ENCODE data around the gene ZNF345.
A peak's percentile ranks its signal among the peaks of the same experiment; 100 is the strongest.

Gene ZNF345

DNA sequence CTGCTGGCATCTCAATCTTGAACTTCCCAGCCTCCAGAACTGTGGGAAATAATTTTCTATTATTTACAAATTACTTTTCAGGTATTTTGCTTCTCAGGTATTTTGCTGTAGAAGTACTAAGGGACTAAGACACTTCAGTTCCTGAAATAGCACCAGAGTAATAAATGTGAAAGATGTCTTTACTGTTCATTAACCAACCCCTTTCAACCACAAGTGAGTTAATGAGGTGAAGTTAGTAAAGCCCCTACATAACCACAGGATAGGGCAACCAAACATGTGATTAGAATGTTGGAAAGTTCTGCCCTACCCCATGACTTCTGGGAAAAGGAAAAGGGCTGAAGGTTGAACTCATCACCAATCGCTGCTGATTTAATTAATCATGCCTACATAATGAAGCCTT, 2.7 kb upstream of the ZNF345 start:
- Histone ChIP-seq H3K4me2 (ENCODE audit: insufficient read depth, low read length) (no peak overlapping the region), H3K9me3 (ENCODE audit: insufficient read depth, low read length, severe bottlenecking) (no peaks in the 10 kb centered on the region), H3K79me2 (ENCODE audit: insufficient read depth, low read length) (peaks cover 76% of the 10 kb centered on the region), H2AFZ (ENCODE audit: low read depth, low read length) (no peak overlapping the region), H3K4me3 (ENCODE audit: low read depth in 1 of 2, low read length in 2 of 2) (no peak overlapping the region), H3K4me1 (ENCODE audit: insufficient read depth, low read length) (peaks cover 31% of the 10 kb centered on the region), H3K27me3 (ENCODE audit: insufficient read depth, low read length, poor library complexity) (no peaks in the 10 kb centered on the region), H4K20me1 (ENCODE audit: insufficient read depth, low read length) (no peaks in the 10 kb centered on the region), H3K36me3 (ENCODE audit: insufficient read depth, low read length) (peaks cover 21% of the 10 kb centered on the region), H3K9ac (ENCODE audit: low read depth, low read length) (no peak overlapping the region), H3K27ac (ENCODE audit: low read length) (no peak overlapping the region)
- DNase-seq (no peak), ATAC-seq (ENCODE audit: insufficient read depth, low read depth) (no peak)
- TF ChIP-seq CTCF (IDR thresholded peaks at IDR 0.05; ENCODE audit: borderline replicate concordance, extremely low read depth, low read length, poor library complexity, severe bottlenecking) (no peak), EZH2 (IDR thresholded peaks at IDR 0.05; ENCODE audit: borderline replicate concordance, low read depth, low read length, severe bottlenecking) (no peak)

DNA sequence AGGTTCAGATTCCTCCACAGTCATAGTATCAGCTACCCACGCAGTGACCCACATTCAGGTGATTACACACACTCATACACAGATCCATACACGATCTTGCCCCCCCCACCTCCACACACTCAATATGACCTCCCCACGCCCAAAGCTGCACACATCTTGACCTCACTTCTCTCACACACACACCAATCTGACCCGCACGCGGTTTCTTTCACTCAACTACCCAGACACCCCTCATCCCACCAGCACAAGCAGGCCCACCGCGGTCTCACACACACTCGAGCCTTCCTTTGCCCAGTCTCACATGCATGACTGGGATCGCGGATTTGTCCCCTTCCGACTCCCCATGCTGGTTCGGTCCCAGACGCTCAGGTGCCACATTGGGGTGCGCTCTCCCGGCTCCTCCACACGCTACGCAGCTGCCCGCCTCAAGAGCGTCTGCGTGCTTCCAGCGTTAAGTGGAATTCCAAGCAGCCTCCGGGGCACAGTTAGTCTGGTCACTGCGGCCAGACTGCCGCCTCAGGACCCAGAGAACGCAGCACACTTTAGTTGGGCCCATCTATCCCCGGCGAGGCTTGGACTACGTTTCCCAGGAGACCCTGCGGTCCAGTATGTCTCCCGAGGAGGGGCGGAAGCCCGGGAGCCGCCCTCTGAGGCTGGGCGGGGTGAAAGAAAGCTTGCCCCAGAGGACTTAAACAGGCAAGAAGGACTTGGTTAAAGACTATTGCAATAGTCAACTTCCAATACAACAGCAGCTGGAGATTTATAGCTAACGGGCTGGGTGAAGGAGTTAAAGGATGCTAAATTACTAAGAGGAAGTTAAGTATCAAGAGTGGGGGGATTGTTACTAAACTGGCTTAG, 746 bp upstream of the ZNF345 start:
- H4K20me1 ChIP-seq (ENCODE audit: insufficient read depth, low read length): no peaks in the 10 kb centered on the region
- peak overlapping the region; percentile 81 for H3K9ac ChIP-seq (ENCODE audit: low read depth, low read length)
- H3K27me3 ChIP-seq (ENCODE audit: insufficient read depth, low read length, poor library complexity): no peaks in the 10 kb centered on the region
- peaks cover 27% of the 10 kb centered on the region for H3K36me3 ChIP-seq (ENCODE audit: insufficient read depth, low read length)
- TF ChIP-seq EZH2 (IDR thresholded peaks at IDR 0.05; ENCODE audit: borderline replicate concordance, low read depth, low read length, severe bottlenecking) (no peak), CTCF (IDR thresholded peaks at IDR 0.05; ENCODE audit: borderline replicate concordance, extremely low read depth, low read length, poor library complexity, severe bottlenecking) (no peak)
- H3K4me3 ChIP-seq (ENCODE audit: low read depth in 1 of 2, low read length in 2 of 2): peak overlapping the region; percentile 98 to 99
- H2AFZ ChIP-seq (ENCODE audit: low read depth, low read length): peak overlapping the region; percentile 92
- H3K4me1 ChIP-seq (ENCODE audit: insufficient read depth, low read length): peaks cover 31% of the 10 kb centered on the region
- peaks cover 3% of the 10 kb centered on the region for H3K9me3 ChIP-seq (ENCODE audit: insufficient read depth, low read length, severe bottlenecking)
- ATAC-seq (ENCODE audit: insufficient read depth, low read depth): peak; percentile 88
- peak; percentile 92 for DNase-seq
- peaks cover 76% of the 10 kb centered on the region for H3K79me2 ChIP-seq (ENCODE audit: insufficient read depth, low read length)
- peak overlapping the region; percentile 85 for H3K27ac ChIP-seq (ENCODE audit: low read length)
- H3K4me2 ChIP-seq (ENCODE audit: insufficient read depth, low read length): peak overlapping the region; percentile 87

DNA sequence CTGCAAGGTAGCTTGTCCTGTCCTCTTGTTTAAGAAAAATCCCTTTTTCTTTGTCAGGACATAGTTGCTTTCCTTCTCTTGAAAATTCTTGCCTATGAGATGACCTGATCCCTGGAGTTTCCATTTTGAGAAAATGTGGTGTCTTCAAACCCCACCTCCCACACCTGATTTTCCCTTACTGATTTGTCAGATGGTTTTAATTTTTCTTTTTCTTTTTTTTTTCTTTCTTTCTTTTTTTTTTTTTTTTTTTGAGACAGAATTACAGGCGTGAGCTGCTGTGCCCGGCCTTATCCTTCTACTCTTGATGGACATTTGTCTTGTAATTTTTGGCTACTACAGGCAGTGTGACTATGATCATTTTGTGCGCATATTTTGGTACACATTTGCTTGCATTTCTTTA, 1.2 kb downstream of the ZNF345 start:
- peak overlapping the region; percentile 92 for H2AFZ ChIP-seq (ENCODE audit: low read depth, low read length)
- H3K4me3 ChIP-seq (ENCODE audit: low read depth in 1 of 2, low read length in 2 of 2): peak overlapping the region; percentile 98 to 99; a peak in 3 of 4 replicates
- H3K36me3 ChIP-seq (ENCODE audit: insufficient read depth, low read length): peaks cover 33% of the 10 kb centered on the region
- no peaks in the 10 kb centered on the region for H4K20me1 ChIP-seq (ENCODE audit: insufficient read depth, low read length)
- H3K79me2 ChIP-seq (ENCODE audit: insufficient read depth, low read length): peaks cover 66% of the 10 kb centered on the region
- DNase-seq (no peak), ATAC-seq (ENCODE audit: insufficient read depth, low read depth) (no peak)
- peak overlapping the region; percentile 87 for H3K4me2 ChIP-seq (ENCODE audit: insufficient read depth, low read length)
- TF ChIP-seq CTCF (IDR thresholded peaks at IDR 0.05; ENCODE audit: borderline replicate concordance, extremely low read depth, low read length, poor library complexity, severe bottlenecking) (no peak), EZH2 (IDR thresholded peaks at IDR 0.05; ENCODE audit: borderline replicate concordance, low read depth, low read length, severe bottlenecking) (no peak)
- H3K27me3 ChIP-seq (ENCODE audit: insufficient read depth, low read length, poor library complexity): no peaks in the 10 kb centered on the region
- peaks cover 8% of the 10 kb centered on the region for H3K9me3 ChIP-seq (ENCODE audit: insufficient read depth, low read length, severe bottlenecking)
- H3K9ac ChIP-seq (ENCODE audit: low read depth, low read length): peak overlapping the region; percentile 81
- peaks cover 31% of the 10 kb centered on the region for H3K4me1 ChIP-seq (ENCODE audit: insufficient read depth, low read length)
- peak overlapping the region; percentile 85 for H3K27ac ChIP-seq (ENCODE audit: low read length)
